Skeletal muscle tissue (tissue), 4 donors: Measurements from ENCODE around the gene DDX55. TPM values are rescaled to one million over a fixed set of nuclear protein-coding genes. Genes with fewer than 3 reads are reported as not detected.
"Not testable (repeated sequence)": the region's sequence is repeated elsewhere in the genome, so short reads cannot be mapped to it uniquely, and the experiment has no call there.

Experiments
- H3K27ac ChIP-seq: one replicate; pipeline ENCODE4 v1.7.0; 2013; ENCODE audit warnings: mild to moderate bottlenecking, low read depth, low read length, inconsistent platforms
- H3K27me3 ChIP-seq, 3 donors: one replicate each; pipeline ENCODE4 v1.7.0; 2013; ENCODE audit warnings: low read length in 3 of 3; ENCODE audit not compliant: control insufficient read depth in 3 of 3, insufficient read depth in 3 of 3
- H3K36me3 ChIP-seq, 3 donors: one replicate each; pipeline ENCODE4 v1.7.0; 2013; ENCODE audit warnings: low read length in 3 of 3; ENCODE audit not compliant: control insufficient read depth in 3 of 3, insufficient read depth in 3 of 3
- H3K4me1 ChIP-seq, 3 donors: one replicate each; pipeline ENCODE4 v1.7.0; 2013; ENCODE audit warnings: low read length in 3 of 3, mild to moderate bottlenecking in 3 of 3; ENCODE audit not compliant: control insufficient read depth in 3 of 3, insufficient read depth in 3 of 3
- H3K4me3 ChIP-seq, 3 donors: one replicate each; pipeline ENCODE4 v1.7.0; 2013; ENCODE audit warnings: low read length in 3 of 3
- H3K9ac ChIP-seq, 3 donors: one replicate each; pipeline ENCODE4 v1.7.0; 2013; ENCODE audit warnings: low read length in 3 of 3, mild to moderate bottlenecking in 3 of 3, moderate library complexity in 2 of 3, low read depth in 1 of 3
- H3K9me3 ChIP-seq, 3 donors: one replicate each; pipeline ENCODE4 v1.7.0; 2013; ENCODE audit warnings: low read length in 3 of 3; ENCODE audit not compliant: control insufficient read depth in 3 of 3
- total RNA-seq: library from RNA; depleted of rRNA; stranded (reverse); fragments of >200 nt; gene quantifications from one replicate; pipeline ENCODE4 v1.2.3, GENCODE V29; 2014
- donor health status: Osteomylitis.

The DDX55 gene
- total RNA-seq, 1 donor from 2014 or later = 12.5 TPM

GRCh38 chr12:123603495-123603894 is 1.6 kb downstream of the DDX55 start:
- H3K27ac ChIP-seq, H3K9me3 ChIP-seq, H3K4me3 ChIP-seq, H3K9ac ChIP-seq, H3K27me3 ChIP-seq: not testable (repeated sequence)
- Histone ChIP-seq H3K36me3 (peaks cover 24 to 36% (median 31%) of the 10 kb centered on the region in 3 donors), H3K4me1 (peaks cover 19 to 29% (median 20%) of the 10 kb centered on the region in 3 donors)

DNA sequence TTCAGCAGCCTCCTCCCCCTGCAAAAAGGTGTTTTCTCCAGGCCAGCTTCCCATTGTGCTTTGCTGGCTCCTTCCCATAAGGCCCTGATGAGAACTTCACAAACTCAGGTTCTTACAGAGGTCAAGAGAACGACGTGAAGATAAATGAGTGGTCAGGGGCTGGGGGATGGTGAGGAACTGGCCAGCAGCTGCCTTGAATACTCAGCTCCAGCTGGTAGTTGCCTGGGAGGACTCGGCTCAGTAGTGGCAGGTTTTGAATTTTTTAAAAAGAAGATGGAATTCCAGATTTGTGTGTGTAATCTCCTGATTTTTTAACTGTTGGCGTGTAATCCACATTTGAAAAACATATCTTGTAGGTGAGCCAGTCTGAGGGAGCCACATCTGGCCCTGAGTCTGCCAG is 5.9 kb downstream of the DDX55 start:
- Histone ChIP-seq H3K36me3 (peaks cover 50 to 65% (median 65%) of the 10 kb centered on the region in 3 donors), H3K9ac (no peak overlapping the region), H3K4me1 (peaks cover 5 to 10% (median 6%) of the 10 kb centered on the region in 3 donors), H3K27ac (no peak overlapping the region), H3K27me3 (no peaks in the 10 kb centered on the region), H3K4me3 (no peak overlapping the region), H3K9me3 (no peaks in the 10 kb centered on the region)

DNA sequence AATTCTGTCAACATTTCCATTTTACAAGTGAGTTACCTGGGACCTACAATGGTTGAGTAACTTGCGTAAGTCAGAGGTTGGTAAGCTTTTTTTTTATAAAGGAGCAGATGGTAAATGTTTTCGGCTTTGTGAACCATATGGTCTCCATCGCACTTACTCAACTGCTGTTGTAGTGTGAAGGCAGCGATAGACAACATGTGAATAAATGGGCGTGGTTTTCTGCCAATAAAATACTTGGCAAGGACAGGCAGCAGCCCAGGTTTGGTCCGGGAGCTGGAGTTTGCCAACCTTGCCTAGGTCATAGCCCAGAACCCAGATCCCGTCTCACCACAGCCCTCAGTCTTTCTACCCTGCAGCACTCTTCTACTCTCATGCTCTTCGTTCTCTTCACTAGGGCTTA is 6.3 kb downstream of the DDX55 start:
- Histone ChIP-seq H3K4me3 (no peak overlapping the region), H3K9ac (no peak overlapping the region), H3K27me3 (no peaks in the 10 kb centered on the region), H3K9me3 (no peaks in the 10 kb centered on the region), H3K36me3 (peaks cover 53 to 69% (median 69%) of the 10 kb centered on the region in 3 donors), H3K27ac (no peak overlapping the region), H3K4me1 (peaks cover 1 to 6% (median 2%) of the 10 kb centered on the region in 3 donors)

- H3K9ac ChIP-seq = peak overlapping the region in 1 of 3 donors; percentile 25
- no peak overlapping the region for H3K27ac ChIP-seq
- no peaks in the 10 kb centered on the region for H3K27me3 ChIP-seq
- peaks cover 0 to 2% (median 0%) of the 10 kb centered on the region in 3 donors for H3K4me1 ChIP-seq
- H3K36me3 ChIP-seq = peaks cover 68 to 83% (median 82%) of the 10 kb centered on the region in 3 donors
- no peaks in the 10 kb centered on the region for H3K9me3 ChIP-seq
- no peak overlapping the region for H3K4me3 ChIP-seq
Observed at GRCh38 chr12:123614110-123614509, 12.2 kb downstream of the DDX55 start.

- H3K9me3 ChIP-seq = no peaks in the 10 kb centered on the region
- peaks cover 0 to 2% (median 0%) of the 10 kb centered on the region in 3 donors for H3K4me1 ChIP-seq
- H3K27ac ChIP-seq = no peak overlapping the region
- peak overlapping the region in 1 of 3 donors; percentile 25 for H3K9ac ChIP-seq
- H3K4me3 ChIP-seq = no peak overlapping the region
- H3K27me3 ChIP-seq = no peaks in the 10 kb centered on the region
- peaks cover 64 to 80% (median 79%) of the 10 kb centered on the region in 3 donors for H3K36me3 ChIP-seq
Observed at GRCh38 chr12:123614531-123614930, 12.6 kb downstream of the DDX55 start.

- no peaks in the 10 kb centered on the region for H3K9me3 ChIP-seq
- peaks cover 0 to 2% (median 0%) of the 10 kb centered on the region in 3 donors for H3K4me1 ChIP-seq
- no peak overlapping the region for H3K27ac ChIP-seq
- H3K9ac ChIP-seq = no peak overlapping the region
- H3K36me3 ChIP-seq = peaks cover 69 to 84% (median 78%) of the 10 kb centered on the region in 3 donors
- H3K4me3 ChIP-seq = no peak overlapping the region
- no peaks in the 10 kb centered on the region for H3K27me3 ChIP-seq
Observed at GRCh38 chr12:123617144-123617543, 15.2 kb downstream of the DDX55 start.

DNA sequence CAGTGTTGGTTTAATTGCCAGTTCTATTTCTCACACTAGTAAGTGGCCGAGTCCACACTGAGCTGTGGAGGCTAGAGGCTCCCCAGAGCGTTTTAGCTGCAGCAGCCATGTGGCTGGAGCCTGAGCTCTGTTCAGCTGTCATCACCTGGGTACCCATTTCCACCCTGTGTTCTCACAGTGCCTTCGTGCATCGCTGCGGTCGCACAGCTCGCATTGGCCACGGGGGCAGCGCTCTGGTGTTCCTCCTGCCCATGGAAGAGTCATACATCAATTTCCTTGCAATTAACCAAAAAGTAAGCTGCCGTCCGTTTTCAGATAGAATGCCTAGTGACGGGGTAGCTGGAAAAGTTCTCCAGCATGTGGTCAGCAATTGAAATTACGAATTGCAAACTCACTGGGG is 15.7 kb downstream of the DDX55 start:
- Histone ChIP-seq H3K4me1 (peaks cover 0 to 2% (median 0%) of the 10 kb centered on the region in 3 donors), H3K27me3 (no peaks in the 10 kb centered on the region), H3K27ac (no peak overlapping the region), H3K4me3 (no peak overlapping the region), H3K9ac (no peak overlapping the region), H3K9me3 (no peaks in the 10 kb centered on the region), H3K36me3 (peaks cover 70 to 84% (median 78%) of the 10 kb centered on the region in 3 donors)

- no peak overlapping the region for H3K9ac ChIP-seq
Observed at GRCh38 chr12:123621101-123621500, 19.2 kb downstream of the DDX55 start.

DNA sequence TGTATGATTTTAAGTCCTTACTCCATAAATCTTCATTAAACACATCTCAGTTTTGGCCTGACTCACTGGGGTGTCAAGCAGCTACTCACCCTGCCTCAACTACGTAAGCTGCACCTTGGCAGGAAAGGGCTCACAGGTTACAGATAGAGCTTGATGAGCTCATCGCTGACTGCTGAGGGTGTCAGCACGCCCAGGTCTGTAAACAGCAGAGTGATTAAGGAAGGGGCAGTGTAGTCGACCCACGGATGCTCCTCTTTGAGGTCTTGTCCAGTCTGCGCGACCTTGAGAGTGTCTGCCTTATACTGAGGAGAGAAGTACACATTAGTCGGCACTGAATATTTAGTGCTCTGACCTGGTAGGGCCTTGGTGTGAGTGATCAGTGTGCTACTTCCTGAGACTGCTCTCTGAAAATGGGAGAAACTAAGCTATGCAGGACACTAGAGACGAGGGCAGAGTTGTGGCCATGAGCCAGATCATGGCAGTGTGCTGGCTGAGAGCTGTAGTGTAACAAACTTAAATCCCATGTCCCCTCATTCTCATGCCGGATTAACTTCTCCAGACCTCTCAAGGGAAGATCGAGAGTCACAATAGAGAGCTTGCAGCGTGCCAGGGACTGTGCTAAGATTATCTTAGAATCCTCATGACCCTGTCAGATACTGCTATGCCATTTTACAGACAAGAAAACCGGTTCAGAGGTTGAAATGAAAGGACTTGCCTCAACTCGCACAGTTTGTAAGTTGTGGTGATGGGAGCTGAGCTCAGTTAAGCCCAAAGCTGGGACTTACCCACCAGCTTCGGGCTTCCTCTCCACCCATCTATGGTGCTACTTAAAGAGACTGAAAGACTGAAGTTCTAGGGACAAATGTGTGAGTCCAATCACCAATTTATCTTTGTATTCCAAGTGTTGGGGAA is 20.0 kb downstream of the DDX55 start:
- Histone ChIP-seq H3K4me1 (no peaks in the 10 kb centered on the region), H3K36me3 (peaks cover 61 to 74% (median 69%) of the 10 kb centered on the region in 3 donors), H3K27ac (no peak overlapping the region), H3K9ac (no peak overlapping the region), H3K27me3 (no peaks in the 10 kb centered on the region), H3K9me3 (no peaks in the 10 kb centered on the region), H3K4me3 (no peak overlapping the region)

More at GRCh38 chr12:123621101-123621500, 19.2 kb downstream of the DDX55 start:
- H3K27ac ChIP-seq = no peak overlapping the region
- no peak overlapping the region for H3K4me3 ChIP-seq
- H3K4me1 ChIP-seq = no peaks in the 10 kb centered on the region
- no peaks in the 10 kb centered on the region for H3K9me3 ChIP-seq
- no peaks in the 10 kb centered on the region for H3K27me3 ChIP-seq
- H3K36me3 ChIP-seq = peaks cover 60 to 74% (median 69%) of the 10 kb centered on the region in 3 donors
